Progenitor cell of endocrine pancreas (in vitro differentiated cells): ENCODE results near the gene DNAJC11. TPM values are rescaled to one million over a fixed set of nuclear protein-coding genes. Genes with fewer than 3 reads are reported as not detected.

ENCODE experiments used
- DNase-seq: peaks from one replicate; pipeline ENCODE4 v3.0.0; 2021; ENCODE audit warnings: low spot score; ENCODE audit not compliant: unreplicated experiment
- H3K27ac Mint-ChIP-seq: 2 replicates; pipeline ENCODE4 v1.8.0; 2021; ENCODE audit warnings: mild to moderate bottlenecking, moderate library complexity, mixed read lengths
- H3K27me3 Mint-ChIP-seq: 2 replicates; pipeline ENCODE4 v1.8.0; 2021; ENCODE audit warnings: mixed read lengths
- H3K36me3 Mint-ChIP-seq: 2 replicates; pipeline ENCODE4 v1.8.0; 2022; ENCODE audit warnings: mixed read lengths; ENCODE audit not compliant: insufficient read depth
- H3K4me1 Mint-ChIP-seq: 2 replicates; pipeline ENCODE4 v1.8.0; 2021; ENCODE audit warnings: low read depth, mixed read lengths
- H3K4me3 Mint-ChIP-seq: 2 replicates; pipeline ENCODE4 v1.8.0; 2021; ENCODE audit warnings: low read depth, mild to moderate bottlenecking, moderate library complexity, mixed read lengths
- H3K9me3 Mint-ChIP-seq: 2 replicates; pipeline ENCODE4 v1.8.0; 2021; ENCODE audit warnings: low read depth, mixed read lengths
- CTCF ChIP-seq: fragments of 200-600 bp; sonication (generic); IDR thresholded peaks from one replicate; pipeline ENCODE4 v1.5.0; 2021; ENCODE audit warnings: antibody characterized with exemption, mild to moderate bottlenecking; ENCODE audit not compliant: unreplicated experiment
- total RNA-seq: library from RNA; stranded (reverse); gene quantifications from 2 replicates; pipeline ENCODE4 v1.2.1, GENCODE V29; 2021

Gene DNAJC11
- total RNA-seq, 1 donor from 2014 or later = 65.8 TPM

DNA sequence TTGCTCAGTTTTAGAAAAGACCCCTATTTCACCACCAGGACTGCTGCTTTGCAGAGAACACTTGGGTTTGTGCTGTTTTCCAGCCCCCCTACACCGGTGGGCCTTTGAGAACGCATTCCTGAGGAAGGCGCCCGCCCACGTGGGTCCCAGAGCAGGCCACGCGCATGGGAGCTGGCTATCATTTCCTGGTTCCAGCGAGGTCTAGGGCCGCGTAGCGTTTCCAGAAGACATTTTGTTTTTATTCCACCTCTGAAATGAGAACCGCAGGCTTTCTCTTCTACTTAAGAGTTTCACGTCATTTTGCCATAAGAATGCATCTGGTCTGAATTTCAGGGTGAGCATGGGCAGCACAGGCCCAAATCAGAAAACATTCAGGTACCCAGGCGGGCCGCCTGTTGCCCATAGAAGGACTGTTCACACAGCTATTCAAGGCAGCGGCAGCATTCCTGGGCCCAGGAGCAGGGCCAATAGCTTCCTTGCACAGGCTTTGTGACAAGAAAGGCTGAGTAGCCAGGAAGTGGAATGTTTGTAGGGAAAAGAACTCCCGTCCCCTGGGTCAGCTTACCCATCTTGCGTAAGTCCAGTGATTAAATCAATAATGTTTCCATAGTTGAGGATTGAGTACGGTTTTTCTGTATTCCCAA lies 97.6 kb downstream of the DNAJC11 start:
- no peaks in the 10 kb centered on the region for H3K36me3 Mint-ChIP-seq
- peak; percentile 36 for TF ChIP-seq CTCF
- H3K9me3 Mint-ChIP-seq = no peaks in the 10 kb centered on the region
- peaks cover 23% of the 10 kb centered on the region for H3K4me1 Mint-ChIP-seq
- H3K27me3 Mint-ChIP-seq = no peaks in the 10 kb centered on the region
- DNase-seq = peak; percentile 33
- H3K4me3 Mint-ChIP-seq = peak overlapping the region; percentile 69
- peak overlapping the region; percentile 99 for H3K27ac Mint-ChIP-seq

GRCh38 chr1:6603238-6603914 lies 98.2 kb downstream of the DNAJC11 start:
- H3K27me3 Mint-ChIP-seq = no peaks in the 10 kb centered on the region
- no peaks in the 10 kb centered on the region for H3K36me3 Mint-ChIP-seq
- peak; percentile 33 for DNase-seq

DNA sequence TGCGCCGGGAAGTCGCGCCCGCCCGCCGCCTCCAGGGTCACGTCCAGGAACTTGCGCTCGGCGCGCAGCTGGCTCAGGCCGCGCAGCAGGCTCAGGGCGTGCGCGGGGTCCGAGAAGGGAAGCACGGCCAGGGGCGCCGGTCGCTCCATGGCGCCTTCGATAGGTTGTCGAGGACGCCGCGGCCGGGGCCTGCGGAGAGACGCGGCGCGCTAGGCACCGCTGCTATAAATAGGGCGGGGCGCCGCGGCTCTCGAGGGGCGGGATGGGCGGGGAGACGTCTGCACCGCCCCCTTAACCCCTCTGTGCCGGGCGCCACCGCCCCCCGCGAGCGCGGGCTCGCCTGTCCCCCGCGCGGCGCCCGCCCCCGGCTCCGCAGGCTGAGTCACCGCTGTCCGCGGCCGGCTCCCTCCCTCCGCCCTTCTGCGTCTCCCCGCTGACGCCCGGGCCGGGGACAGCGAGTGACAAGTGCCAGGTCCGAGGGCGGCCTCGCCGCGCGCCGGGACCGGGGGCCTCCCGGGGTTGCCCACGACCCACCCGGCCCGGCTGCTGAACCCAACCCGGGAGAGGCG lies 98.9 kb downstream of the DNAJC11 start, which contains the start of gene KLHL21:
Gene KLHL21 (minus strand): TSS at position 201 of the 569 bp plus-strand sequence. CDS start 52 bp downstream, at position 149.
- no peak for TF ChIP-seq CTCF
- Mint-ChIP-seq H3K9me3 (no peaks in the 10 kb centered on the region), H3K36me3 (no peaks in the 10 kb centered on the region), H3K4me1 (peaks cover 23% of the 10 kb centered on the region), H3K4me3 (peak within 1 kb of the TSS; percentile 87), H3K27me3 (no peaks in the 10 kb centered on the region), H3K27ac (peak within 1 kb of the TSS; percentile 99)
- peak; percentile 72 for DNase-seq

More at GRCh38 chr1:6603238-6603914, 98.2 kb downstream of the DNAJC11 start:
- peak overlapping the region; percentile 69 for H3K4me3 Mint-ChIP-seq
- no peaks in the 10 kb centered on the region for H3K9me3 Mint-ChIP-seq
- peak overlapping the region; percentile 99 for H3K27ac Mint-ChIP-seq
- TF ChIP-seq CTCF = no peak
- peaks cover 23% of the 10 kb centered on the region for H3K4me1 Mint-ChIP-seq

DNA sequence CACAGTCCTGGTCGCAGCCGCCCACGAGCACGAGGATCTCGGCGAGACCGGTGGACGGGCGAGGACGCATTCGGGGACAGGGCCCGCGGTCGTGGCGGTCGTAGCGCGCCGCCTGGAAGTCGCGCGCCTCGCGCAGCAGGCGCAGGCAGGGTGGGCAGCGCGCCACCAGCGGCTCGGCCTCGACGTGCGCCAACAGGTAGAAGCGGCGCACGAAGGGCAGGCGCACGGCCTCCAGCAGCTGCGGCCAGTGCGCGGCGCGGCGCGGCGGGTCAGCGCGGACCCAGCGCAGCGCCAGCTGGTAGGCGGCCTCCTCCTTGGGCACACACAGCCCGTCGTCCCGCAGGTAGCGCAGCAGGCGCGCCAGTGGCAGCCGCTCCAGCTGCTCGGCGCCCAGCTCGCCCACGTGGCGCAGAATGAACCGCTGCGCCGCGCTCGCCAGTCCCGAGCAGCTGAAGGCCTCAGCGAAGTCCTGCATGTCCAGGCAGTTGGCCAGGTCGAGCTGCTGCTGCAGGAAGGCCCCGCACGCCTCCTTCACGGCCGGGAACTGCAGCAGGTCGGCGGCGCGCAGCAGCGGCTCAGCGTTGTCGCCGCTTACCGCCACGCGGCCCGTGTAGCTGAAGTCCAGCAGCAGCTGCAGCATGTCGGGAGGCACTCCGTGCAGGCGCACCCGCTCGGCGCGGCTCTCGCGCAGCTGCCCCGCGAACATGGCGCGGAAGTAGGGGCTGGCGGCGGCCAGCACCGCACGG lies 99.5 kb downstream of the DNAJC11 start:
- TF ChIP-seq CTCF = peak; percentile 24

More for the DNA sequence above, 99.5 kb downstream of the DNAJC11 start:
- no peaks in the 10 kb centered on the region for H3K9me3 Mint-ChIP-seq
- H3K4me3 Mint-ChIP-seq = peak overlapping the region; percentile 87
- H3K27me3 Mint-ChIP-seq = no peaks in the 10 kb centered on the region
- DNase-seq = peak; percentile 37
- peaks cover 23% of the 10 kb centered on the region for H3K4me1 Mint-ChIP-seq
- H3K36me3 Mint-ChIP-seq = no peaks in the 10 kb centered on the region
- peak overlapping the region; percentile 92 for H3K27ac Mint-ChIP-seq
